Stimulated activated CD8-positive, alpha-beta memory T cell treated with anti-CD3 and anti-CD28 coated beads, Interleukin-7, amount 100 ng/mL, for 48 hours (primary cell): ENCODE data around the gene KRTAP5-1.

Source experiments
- DNase-seq, 2 donors: peaks; one replicate each; pipeline ENCODE4 v3.0.0-alpha.2; 2020; ENCODE audit warnings: low read depth in 1 of 2; ENCODE audit errors: extremely low read depth in 1 of 2

Gene KRTAP5-1

GRCh38 chr11:1546077-1546535 is 39.0 kb downstream of the KRTAP5-1 start:
- no peak for DNase-seq

DNA sequence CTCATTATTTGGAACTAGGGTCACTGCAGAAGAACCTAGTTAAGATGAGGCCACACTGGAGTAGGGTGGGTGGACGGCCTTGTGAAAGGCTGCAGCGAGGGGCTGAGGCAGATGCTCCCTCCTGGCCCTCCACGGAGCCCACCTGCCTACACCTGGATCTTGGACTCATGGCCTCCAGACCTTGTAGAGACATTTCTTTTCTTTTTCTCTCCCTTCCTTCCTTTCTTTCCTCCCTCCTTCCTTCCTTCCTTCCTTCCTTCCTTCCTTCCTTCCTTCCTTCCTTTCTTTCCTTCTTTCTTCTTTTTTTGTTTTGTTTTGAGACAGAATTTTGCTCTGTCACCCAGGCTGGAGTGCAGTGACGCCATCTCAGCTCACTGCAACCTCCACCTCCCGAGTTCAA is 39.7 kb downstream of the KRTAP5-1 start:
- DNase-seq: no peak

GRCh38 chr11:1544536-1544935 is 40.5 kb downstream of the KRTAP5-1 start:
- DNase-seq: no peak

- no peak for DNase-seq
Measured at GRCh38 chr11:1543606-1544263, 41.3 kb downstream of the KRTAP5-1 start.

DNA sequence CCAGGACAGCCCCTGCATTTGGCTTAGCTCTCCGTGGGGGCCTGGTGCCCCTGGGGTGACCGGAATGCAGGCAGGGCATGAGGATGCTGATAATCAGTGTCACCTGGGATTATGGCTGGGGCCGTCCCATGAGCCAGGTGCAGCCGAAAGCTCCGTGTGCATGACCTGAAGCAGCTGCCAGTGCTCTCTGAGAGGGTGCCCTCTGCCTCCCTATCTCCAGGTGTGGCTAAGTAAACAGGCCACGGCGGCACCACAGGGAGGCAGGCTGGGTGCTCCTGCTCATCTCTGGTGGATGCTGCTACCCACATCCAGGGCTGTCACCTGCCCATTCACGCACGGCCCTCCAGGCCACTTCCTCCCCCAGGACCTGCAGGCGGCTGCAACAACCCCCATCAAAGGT is 42.8 kb downstream of the KRTAP5-1 start:
- DNase-seq: no peak

- DNase-seq: no peak
Measured at GRCh38 chr11:1541474-1542204, 43.4 kb downstream of the KRTAP5-1 start.

- DNase-seq: no peak
Measured at GRCh38 chr11:1540074-1540473, 45.0 kb downstream of the KRTAP5-1 start.

- DNase-seq: no peak
Measured at GRCh38 chr11:1538153-1538552, 46.9 kb downstream of the KRTAP5-1 start.

- no peak for DNase-seq
Measured at GRCh38 chr11:1536065-1536843, 48.8 kb downstream of the KRTAP5-1 start.

DNA sequence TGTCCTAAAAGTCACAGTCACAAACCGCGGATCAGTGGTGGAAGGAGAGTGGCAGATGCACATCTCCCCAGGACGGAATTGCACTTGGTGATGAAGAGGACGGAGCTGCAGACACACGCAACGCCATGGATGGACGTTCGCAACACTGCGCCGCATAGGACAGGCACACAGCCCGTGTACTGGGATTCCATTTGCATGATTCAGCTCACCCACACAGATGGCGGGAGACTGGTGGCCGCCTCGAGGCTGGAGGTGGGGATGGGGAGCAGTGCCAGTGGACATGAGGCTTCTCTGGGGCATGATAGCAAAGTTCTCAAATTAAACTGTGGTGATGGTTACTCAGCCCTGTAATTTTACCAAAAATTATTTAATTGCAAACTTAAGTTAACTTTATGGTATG is 50.4 kb downstream of the KRTAP5-1 start:
- DNase-seq: no peak
